Tibial artery (tissue), 4 donors: ENCODE measurements around the gene PCBP4.

Source experiments
- DNase-seq, 2 donors: peaks; one replicate each; pipeline ENCODE4 v3.0.0-alpha.2; 2019
- H3K27ac ChIP-seq, 2 donors: fragments of 200-600 bp; sonication (generic) in 1 of 2; 1 replicate in 1 of 2; 2 replicates in 1 of 2; pipeline ENCODE4 v1.5.1; 2018 to 2019; ENCODE audit warnings: mild to moderate bottlenecking in 1 of 2
- H3K27me3 ChIP-seq, 2 donors: fragments of 200-600 bp; sonication (generic) in 1 of 2; one replicate each; pipeline versions ENCODE4 v1.5.1 to v1.6.0; 2016 to 2019
- H3K36me3 ChIP-seq, 3 donors: fragments of 200-600 bp; sonication (generic) in 2 of 3; one replicate each; pipeline ENCODE4 v1.5.1; 2016 to 2019; ENCODE audit warnings: mild to moderate bottlenecking in 2 of 3
- H3K4me1 ChIP-seq, 4 donors: fragments of 200-600 bp; sonication (generic) in 2 of 4; 1 replicate in 3 of 4; 2 replicates in 1 of 4; pipeline ENCODE4 v1.5.1; 2016 to 2019
- H3K4me3 ChIP-seq, 2 donors: fragments of 200-600 bp; sonication (generic) in 1 of 2; 1 replicate in 1 of 2; 2 replicates in 1 of 2; pipeline ENCODE4 v1.5.1; 2018 to 2019; ENCODE audit warnings: mild to moderate bottlenecking in 2 of 2
- H3K9me3 ChIP-seq, 3 donors: fragments of 200-600 bp; sonication (generic) in 1 of 3; one replicate each; pipeline ENCODE4 v1.5.1; 2016 to 2019
- intact Hi-C: fragments of 100-400 bp; cut with DNase I; formaldehyde crosslinking; loops from one replicate; pipeline ENCODE4 v1.15.0; 2023; ENCODE audit warnings: low total_unique reads
- TF ChIP-seq, protein P1 (sequence below), 2 experiments: fragments of 200-600 bp in 1 of 2; fragments of 450-650 bp in 1 of 2; IDR thresholded peaks; one replicate each; pipeline ENCODE4 v1.5.1; 2017 to 2019; ENCODE audit warnings: antibody characterized with exemption in 2 of 2, mild to moderate bottlenecking in 1 of 2, moderate library complexity in 1 of 2

PCBP4 gene

GRCh38 chr3:52004906-52005395, 37.7 kb upstream of the PCBP4 start:
- intact Hi-C loops: loop anchor here (2.0 to 5.0 kb wide), 2 partner anchors 47 to 116 kb away; no protein-coding TSS in a partner anchor
- DNase-seq: no peak
- Histone ChIP-seq H3K9me3 (no peaks in the 10 kb centered on the region), H3K36me3 (no peaks in the 10 kb centered on the region), H3K4me3 (no peak overlapping the region), H3K27me3 (peaks cover 0 to 11% of the 10 kb centered on the region in 2 donors), H3K27ac (peak overlapping the region; percentile 11 to 41), H3K4me1 (peaks cover 0 to 27% (median 21%) of the 10 kb centered on the region in 4 donors)
- TF ChIP-seq, protein P1, sequence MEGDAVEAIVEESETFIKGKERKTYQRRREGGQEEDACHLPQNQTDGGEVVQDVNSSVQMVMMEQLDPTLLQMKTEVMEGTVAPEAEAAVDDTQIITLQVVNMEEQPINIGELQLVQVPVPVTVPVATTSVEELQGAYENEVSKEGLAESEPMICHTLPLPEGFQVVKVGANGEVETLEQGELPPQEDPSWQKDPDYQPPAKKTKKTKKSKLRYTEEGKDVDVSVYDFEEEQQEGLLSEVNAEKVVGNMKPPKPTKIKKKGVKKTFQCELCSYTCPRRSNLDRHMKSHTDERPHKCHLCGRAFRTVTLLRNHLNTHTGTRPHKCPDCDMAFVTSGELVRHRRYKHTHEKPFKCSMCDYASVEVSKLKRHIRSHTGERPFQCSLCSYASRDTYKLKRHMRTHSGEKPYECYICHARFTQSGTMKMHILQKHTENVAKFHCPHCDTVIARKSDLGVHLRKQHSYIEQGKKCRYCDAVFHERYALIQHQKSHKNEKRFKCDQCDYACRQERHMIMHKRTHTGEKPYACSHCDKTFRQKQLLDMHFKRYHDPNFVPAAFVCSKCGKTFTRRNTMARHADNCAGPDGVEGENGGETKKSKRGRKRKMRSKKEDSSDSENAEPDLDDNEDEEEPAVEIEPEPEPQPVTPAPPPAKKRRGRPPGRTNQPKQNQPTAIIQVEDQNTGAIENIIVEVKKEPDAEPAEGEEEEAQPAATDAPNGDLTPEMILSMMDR (IDR thresholded peaks at IDR 0.05): no peak

DNA sequence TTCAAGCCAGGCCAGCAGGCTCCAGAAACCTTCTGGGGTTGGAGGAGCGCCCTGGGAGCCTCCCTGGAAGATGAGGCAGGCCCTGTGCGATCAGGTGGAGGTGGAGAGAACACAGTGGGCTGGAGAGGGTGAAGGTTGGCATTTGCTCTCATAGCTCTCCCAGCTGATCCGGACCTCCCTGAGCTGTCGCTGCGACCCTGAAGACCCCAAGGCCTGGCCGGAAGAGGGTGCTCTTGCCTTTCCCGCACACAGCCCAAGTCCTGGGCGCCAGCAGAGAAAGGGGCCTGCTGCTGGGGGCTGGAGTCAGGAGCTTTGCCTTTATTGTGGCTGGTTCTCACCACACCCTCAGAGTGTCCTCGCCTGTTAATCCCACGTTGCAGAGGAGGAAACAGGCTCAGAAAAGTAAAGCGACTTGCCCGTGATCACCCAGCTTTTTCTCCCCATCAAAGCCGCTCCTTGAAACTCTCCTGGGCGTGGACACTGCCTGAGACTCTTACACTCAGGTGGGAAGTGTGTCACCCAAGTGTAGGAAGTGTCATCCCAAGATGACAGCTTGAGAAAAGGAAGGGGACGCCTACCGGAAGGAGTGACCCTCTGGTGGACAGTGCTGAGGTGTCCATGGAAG, 37.0 kb upstream of the PCBP4 start:
- intact Hi-C loops: loop anchor here (2.0 to 5.0 kb wide), 2 partner anchors 48 to 117 kb away; no protein-coding TSS in a partner anchor
- peak overlapping the region in 1 of 2 donors; percentile 11 for H3K27ac ChIP-seq
- H3K4me1 ChIP-seq: peaks cover 0 to 27% (median 21%) of the 10 kb centered on the region in 4 donors
- no peak for DNase-seq
- H3K9me3 ChIP-seq: no peaks in the 10 kb centered on the region
- TF ChIP-seq, protein P1 (IDR thresholded peaks at IDR 0.05): peak; percentile 58 to 71
- no peaks in the 10 kb centered on the region for H3K36me3 ChIP-seq
- peaks cover 0 to 14% of the 10 kb centered on the region in 2 donors for H3K27me3 ChIP-seq
- no peak overlapping the region for H3K4me3 ChIP-seq

GRCh38 chr3:52002748-52003147, 35.5 kb upstream of the PCBP4 start:
- H3K27ac ChIP-seq: no peak overlapping the region
- TF ChIP-seq, protein P1 (IDR thresholded peaks at IDR 0.05): no peak
- no peaks in the 10 kb centered on the region for H3K36me3 ChIP-seq
- H3K4me1 ChIP-seq: peaks cover 0 to 27% (median 21%) of the 10 kb centered on the region in 4 donors
- no peak overlapping the region for H3K4me3 ChIP-seq
- DNase-seq: no peak
- peaks cover 0 to 29% of the 10 kb centered on the region in 2 donors for H3K27me3 ChIP-seq
- intact Hi-C loops: loop anchor here (5.0 kb wide), 1 partner anchor 50 kb away; no protein-coding TSS in a partner anchor
- H3K9me3 ChIP-seq: no peaks in the 10 kb centered on the region

DNA sequence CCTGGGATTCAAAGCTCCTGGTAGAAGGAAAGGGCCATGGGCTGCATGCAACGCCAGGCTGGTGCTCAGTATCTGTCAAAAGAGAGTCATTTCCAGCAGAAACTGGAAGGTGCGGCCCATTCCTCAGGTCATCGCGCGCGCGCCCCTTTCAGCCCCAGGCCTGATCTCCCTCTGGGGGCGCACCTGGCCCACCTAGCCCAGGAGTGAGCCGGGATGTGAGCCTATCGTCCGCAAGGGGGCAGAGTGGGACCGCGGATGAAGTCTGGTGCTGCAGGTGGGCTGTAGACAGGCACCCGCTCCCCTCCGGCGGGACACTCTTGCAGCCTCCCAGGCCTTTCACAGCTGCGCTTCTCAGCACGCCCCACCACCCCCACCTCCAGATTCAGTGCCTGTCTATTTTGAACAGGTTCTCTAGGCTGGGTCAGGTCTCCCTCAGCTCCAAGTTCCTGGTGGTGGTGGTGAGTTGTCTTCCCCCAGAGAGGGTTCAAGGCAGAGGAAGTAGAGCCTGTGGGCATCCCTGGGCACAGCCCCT, 34.3 kb upstream of the PCBP4 start:
- peaks cover 0 to 29% of the 10 kb centered on the region in 2 donors for H3K27me3 ChIP-seq
- intact Hi-C loops: loop anchor here (1.0 to 5.0 kb wide), 2 partner anchors 51 to 143 kb away; no protein-coding TSS in a partner anchor
- H3K4me1 ChIP-seq: peaks cover 0 to 27% (median 21%) of the 10 kb centered on the region in 4 donors
- peak; percentile 60 to 81 for DNase-seq
- H3K9me3 ChIP-seq: no peaks in the 10 kb centered on the region
- no peak overlapping the region for H3K27ac ChIP-seq
- TF ChIP-seq, protein P1 (IDR thresholded peaks at IDR 0.05): peak; percentile 84 to 98
- no peaks in the 10 kb centered on the region for H3K36me3 ChIP-seq
- H3K4me3 ChIP-seq: no peak overlapping the region

DNA sequence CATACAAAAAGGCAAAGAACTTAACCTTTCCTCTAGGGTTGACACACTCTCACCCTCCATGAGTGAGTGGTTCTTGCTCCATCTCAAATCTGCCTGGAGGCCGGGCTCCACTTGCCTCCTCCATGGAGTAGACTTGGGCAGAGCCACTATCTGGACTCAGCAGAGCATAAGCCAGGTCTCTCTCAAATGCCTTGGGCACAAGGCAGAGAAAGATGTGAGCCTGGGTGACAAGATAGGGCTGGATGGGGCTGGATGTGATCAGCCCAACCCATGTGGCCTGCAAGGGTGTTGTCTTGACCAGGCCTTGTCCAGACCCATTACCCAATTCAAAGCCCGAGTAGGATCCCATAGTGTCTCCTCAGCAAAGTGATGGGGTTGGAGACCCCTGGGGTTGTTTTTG, 32.6 kb upstream of the PCBP4 start:
- intact Hi-C loops: loop anchor here (5.0 kb wide), 1 partner anchor 52 kb away; no protein-coding TSS in a partner anchor

More for the DNA sequence above, 32.6 kb upstream of the PCBP4 start:
- no peak for DNase-seq
- Histone ChIP-seq H3K9me3 (no peaks in the 10 kb centered on the region), H3K36me3 (peaks cover 0 to 1% (median under 1%) of the 10 kb centered on the region in 3 donors), H3K4me1 (peaks cover 0 to 17% (median 10%) of the 10 kb centered on the region in 4 donors), H3K27ac (no peak overlapping the region), H3K4me3 (no peak overlapping the region), H3K27me3 (peaks cover 0 to 29% of the 10 kb centered on the region in 2 donors)
- TF ChIP-seq, protein P1 (IDR thresholded peaks at IDR 0.05): no peak
